NCI-H146 (cell line): ENCODE results near the gene FAM174B.
A peak's percentile ranks its signal among the peaks of the same experiment; 100 is the strongest.

Experiments used
- DNase-seq: peaks from one replicate; lab custom pipeline; 2025; lab: John Stamatoyannopoulos, UW

Gene FAM174B

GRCh38 chr15:92638709-92639365 lies 16.7 kb downstream of the FAM174B start:
- no peak for DNase-seq

DNA sequence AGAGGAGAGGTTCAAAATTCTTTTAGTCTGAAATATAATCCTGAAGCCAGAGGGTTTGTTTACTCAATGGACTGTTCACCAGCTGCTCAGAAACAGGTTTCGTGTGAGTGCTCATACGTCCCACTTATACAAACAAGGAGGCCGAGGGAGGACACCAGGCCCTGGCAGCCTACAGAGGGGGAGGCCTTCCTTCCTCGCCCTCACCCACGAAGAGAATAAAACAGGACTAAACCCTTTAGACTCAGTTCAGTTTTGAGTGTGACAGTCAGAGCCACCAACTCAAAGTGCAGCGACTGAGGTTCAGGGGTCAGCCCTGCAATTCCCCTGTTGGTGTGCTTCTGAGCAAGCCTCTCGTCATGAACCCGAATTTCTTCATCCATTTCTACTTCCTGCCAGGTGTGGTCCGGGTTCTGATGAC lies 17.3 kb downstream of the FAM174B start:
- DNase-seq = peak; percentile 81

DNA sequence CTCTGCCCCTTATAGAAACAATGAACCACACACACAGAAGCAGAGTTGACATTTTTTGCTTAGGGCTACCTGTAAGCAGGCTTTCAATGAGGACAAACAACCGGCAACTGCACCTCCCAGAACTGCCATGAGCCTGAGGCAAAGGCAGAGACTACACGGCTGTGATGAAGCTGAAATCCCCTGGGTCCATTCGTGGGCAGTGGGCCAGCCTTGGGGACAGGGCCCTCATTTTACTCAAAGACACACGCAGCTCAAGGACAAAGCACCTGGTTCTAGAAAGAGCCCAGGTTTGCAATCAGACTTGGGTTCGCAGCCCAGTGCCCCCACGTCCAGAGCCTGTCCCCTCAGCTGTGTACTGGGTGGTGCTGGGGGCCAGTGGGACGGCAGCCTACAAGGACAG lies 17.9 kb downstream of the FAM174B start:
- DNase-seq = no peak

DNA sequence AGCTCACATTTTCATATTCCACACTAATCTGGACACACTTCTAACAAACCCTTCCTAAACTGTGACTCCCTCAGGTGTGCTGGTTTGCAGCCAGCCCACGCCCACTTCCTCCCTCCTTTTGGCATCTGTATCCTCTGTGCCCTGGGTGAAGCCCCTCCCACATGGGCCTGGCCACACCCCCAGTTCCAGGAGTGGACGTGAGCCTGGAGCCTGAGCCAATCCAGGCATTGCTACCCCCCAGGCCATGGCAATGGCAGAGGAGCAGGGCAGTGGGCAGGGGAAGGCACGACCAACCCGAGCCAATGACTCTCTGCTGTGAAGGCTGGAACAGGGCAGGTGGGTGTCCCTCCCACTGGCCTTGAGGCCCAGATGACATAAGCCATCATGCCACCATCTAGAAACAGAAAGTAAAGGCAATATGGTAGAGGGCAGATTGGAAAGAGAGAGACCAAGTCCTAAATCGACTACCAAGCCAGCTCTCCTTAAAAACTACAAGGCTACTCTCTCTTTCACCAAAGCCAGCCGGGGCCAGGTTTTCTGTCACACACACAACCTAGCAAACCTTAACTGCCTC lies 18.6 kb downstream of the FAM174B start:
- DNase-seq = peak; percentile 62

GRCh38 chr15:92636401-92636907 lies 19.1 kb downstream of the FAM174B start:
- no peak for DNase-seq

DNA sequence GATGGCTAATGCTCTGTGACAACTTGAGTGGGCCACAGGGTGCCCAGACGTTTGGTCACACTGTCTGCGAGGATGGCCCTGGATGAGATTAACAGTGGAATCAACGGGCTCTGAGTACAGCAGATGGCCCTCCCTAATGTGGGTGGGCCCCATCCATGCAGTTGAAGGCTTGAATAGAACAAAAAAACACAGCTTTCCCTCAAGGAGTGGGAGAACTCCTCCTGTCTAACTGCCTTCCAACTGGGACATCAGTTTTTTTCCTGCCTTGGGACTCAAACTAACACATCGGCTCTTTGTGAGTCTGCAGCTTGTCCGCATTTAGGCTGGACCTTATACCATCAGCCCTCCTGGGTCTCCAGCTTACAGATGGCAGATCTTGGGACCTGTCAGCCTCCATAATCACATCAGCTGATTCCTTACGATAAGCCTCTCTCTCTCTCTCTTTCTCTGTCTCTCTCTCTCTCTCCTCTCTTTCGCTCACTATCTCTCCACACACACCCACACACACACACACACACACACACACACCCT lies 20.8 kb downstream of the FAM174B start:
- DNase-seq = no peak

DNA sequence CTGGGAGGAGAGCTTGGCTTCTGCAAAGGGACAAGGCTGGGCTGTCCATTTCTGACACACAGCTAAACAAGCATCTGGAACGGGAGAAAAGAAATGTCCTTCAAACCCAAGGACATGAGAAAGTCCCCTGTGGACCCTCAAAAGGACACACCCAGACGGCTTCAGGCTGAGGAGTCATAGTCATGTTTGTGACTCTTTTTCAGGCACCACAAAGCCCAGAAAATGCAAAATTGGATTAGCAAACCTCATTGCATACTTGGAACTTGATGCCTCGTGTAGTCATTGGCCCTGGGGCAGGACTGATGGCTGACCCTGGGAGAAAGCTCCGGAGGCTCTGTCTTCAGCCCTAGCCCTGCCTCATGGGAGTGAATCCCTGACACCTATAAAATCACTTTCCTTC lies 21.5 kb downstream of the FAM174B start:
- no peak for DNase-seq

- DNase-seq = no peak
Observed at GRCh38 chr15:92633418-92633817, 22.2 kb downstream of the FAM174B start.

- DNase-seq = no peak
Observed at GRCh38 chr15:92633001-92633400, 22.6 kb downstream of the FAM174B start.

DNA sequence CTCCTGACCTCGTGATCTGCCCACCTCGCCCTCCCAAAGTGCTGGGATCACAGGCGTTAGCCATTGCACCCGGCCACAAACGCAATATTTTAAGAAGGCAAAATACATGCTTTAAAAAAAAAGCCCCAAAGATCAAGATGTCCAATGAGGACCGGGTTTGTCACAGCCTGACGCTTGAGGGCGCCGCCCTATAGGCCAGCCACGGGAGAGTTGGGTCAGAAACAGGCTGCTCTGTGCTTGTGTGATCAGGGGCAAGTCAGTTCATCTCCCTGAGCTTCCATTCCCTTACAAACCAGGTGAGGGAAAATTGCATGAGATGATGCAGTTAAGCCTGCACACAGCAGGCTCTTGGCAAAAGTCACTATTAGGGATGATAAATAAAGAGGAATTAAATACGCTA lies 23.9 kb downstream of the FAM174B start:
- DNase-seq = no peak

DNA sequence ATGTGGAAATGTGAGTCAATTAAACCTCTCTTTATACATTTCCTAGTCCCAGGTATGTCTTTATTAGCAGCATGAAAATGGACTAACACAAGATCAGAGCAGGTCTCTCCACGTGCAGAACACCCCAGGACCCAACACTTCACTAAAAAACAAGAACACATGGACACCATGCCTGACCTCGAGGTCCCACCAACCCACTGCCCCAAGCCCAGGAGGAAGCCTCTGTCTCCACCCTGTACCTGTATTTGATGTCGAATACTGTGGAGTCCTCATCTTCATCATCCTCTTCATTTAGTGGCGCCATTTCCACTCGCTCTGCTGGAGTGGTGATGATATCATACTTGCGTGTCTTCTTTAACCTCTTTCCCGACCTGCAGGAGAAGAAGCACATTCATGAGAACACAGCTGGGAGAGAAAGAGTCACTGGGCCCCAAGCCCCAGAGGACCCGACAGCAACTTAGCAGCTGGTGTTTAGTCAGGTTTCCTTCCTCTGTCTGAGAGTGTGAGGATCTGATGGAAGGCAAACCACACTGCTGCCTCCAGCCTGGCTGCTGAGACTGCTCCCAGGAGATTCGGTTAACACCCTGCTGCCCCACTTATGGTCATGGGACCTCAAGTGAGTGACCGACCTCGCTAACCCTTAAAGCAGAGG lies 25.5 kb downstream of the FAM174B start:
- no peak for DNase-seq

DNA sequence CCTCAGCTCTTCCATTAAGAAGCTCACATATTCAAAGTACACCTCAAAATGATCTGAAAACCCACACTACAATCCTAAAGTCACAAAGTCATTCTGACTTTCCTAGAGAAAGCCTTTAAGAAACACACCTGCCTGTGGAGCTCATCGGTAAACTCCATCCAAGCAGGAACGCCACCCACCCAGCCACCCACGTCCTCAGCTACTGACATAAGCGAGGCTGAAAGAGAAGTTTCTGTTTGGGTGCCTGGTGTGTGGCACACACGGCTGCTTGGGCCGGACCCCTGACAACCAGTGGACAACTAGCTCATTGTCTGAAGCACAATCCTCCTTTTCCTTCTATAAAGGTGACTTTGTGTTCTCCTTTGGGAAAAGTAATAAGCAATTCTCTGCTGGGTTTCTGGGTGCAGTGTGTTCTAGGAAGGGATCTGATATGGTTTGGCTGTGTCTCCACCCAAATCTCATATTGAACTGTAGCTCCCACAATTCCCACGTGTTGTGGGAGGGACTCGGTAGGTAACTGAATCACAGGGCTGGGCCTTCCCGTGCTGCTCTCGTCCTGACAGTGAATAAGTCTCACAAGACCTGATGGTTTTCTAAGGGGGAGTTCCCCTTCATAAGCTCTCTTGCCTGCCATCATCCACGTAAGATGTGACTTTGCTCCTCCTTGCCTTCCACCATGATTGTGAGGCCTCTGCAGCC lies 26.1 kb downstream of the FAM174B start:
- no peak for DNase-seq

DNA sequence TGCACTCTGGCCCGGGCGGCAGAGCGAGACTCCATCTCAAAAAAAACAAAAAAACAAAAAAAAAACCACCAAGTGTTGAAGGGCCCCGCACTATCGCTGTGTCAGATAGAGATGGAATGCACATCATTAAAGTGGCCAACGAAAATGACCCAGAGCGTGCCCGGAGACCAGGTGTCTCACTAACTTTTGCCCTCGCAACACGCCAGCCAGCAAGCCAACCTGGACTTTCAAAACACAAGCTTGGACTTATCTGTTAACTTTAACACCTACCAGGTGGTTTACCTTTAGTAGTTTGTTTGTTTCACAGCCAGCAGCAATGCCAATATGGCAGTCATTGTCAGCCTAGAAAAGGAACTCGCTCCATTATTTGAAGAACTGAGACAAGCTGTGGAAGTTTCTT lies 28.6 kb downstream of the FAM174B start:
- no peak for DNase-seq

DNA sequence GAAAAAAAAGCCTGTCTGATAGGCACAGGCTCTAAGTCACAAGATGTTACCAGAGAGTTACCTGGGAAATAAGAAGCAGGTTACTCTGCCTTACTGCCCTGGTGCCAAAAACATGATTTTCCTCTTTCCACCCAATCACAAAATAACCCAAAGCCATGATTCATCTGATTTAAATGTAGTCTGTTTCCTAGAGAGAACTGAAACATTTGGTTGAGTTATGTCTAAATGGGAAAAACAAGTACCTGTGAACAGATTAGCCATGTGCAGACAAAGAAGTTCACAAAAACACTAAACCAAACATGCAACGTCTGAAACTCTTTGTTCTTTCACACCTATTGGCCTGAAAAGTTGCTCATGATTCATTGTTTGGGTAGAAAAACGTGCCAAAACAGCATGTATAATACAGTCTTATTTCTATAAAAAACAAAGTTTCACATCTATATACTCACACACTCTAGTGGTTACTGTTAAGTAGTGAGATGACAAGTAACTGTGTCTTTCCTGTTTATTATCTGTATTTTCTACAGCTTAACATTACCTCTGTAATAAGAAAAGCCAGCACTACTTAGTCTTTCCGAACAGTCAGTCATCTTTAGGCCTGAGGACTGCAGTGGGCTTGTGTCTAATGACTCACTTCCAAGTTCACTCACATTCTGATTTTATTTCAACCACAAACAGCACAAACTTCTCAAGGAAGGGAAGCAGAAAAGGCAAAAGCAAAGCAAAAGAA lies 30.2 kb downstream of the FAM174B start:
- DNase-seq = no peak

DNA sequence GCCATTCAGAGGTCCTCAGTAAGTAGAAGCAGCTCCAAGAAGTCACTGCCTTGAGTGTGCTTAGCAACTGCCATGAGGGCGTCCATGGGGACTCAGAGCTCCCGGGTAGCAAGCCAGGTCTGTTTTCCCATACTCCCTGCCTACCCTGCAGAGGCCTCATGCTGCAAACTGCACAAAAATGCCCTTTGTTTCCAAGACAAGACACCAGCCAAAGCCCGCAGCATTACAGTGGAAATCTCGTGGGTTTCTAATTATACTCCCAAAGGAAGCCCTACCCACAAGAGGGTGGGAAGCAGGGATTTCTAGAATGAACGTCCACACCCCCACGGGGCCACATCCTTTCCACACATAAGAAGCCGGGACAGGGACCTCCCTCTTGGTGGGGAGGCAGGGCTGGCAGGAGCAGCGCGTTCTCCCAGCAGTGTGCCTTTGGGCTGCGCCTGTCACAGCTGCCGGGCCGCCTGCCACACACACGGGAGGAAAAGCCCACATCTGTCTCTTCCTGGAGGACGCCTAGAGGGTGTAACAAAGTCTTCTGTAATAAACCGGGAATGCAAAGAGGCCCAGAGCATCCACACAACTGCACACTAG lies 31.1 kb downstream of the FAM174B start:
- peak; percentile 11 for DNase-seq

DNA sequence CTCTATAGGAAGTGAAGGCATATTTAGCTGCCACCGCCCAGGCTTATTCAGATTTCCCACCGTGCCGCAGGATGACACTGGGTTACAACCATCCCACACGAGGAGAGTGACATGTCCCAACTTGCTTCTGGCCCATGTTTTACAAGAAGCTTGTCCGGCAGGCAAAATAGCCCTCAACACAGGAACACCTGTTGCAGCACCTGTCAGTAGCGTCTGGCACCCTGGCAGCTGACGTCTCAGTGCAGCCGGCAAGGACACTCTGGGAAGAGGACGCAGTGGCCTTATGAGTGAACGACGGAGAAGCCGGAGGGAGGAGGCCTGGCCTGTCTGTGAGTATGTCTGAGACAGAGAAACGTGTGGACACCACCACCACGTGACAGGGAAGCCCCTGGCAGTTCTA lies 32.1 kb downstream of the FAM174B start:
- peak; percentile 82 for DNase-seq

DNA sequence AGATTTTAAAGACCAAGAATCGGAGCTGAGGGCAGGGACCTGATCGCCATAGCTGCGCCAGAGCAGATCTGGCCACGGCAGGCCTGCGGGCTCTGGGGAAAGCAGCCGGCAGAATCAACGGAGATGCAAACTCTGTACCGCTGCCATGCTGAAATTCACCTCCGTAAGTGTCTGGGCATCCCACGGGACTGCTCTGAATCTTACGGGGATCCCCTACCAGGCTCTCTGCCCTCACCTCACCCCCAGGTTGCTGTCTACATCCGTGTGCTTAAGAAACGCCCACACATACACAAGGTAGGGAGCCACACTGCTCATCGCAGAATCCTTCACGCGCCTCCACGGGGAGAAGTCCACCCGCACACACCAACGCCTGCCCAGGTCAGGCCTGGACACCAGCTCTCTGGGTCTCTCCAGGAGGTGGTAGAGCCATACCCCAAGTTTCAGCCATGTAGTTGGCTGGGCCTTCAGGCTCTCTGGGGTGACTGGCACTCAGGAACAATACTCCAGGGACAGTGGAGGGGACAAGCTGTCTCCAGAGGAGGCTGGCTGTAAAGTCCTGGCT lies 33.5 kb downstream of the FAM174B start:
- DNase-seq = no peak

GRCh38 chr15:92620991-92621390 lies 34.6 kb downstream of the FAM174B start:
- no peak for DNase-seq

- no peak for DNase-seq
Observed at GRCh38 chr15:92619145-92620101, 36.2 kb downstream of the FAM174B start.
